ENCODE results near the gene ANKRD10.
"Not testable (repeated sequence)": the region's sequence is repeated elsewhere in the genome, so short reads cannot be mapped to it uniquely, and the experiment has no call there.

Gene ANKRD10

GRCh38 chr13:110869805-110870706, 44.8 kb downstream of the ANKRD10 start:
- in situ Hi-C loops (cut with MboI; ENCODE audit: low sequenced_read_pairs) = no loop called here

DNA sequence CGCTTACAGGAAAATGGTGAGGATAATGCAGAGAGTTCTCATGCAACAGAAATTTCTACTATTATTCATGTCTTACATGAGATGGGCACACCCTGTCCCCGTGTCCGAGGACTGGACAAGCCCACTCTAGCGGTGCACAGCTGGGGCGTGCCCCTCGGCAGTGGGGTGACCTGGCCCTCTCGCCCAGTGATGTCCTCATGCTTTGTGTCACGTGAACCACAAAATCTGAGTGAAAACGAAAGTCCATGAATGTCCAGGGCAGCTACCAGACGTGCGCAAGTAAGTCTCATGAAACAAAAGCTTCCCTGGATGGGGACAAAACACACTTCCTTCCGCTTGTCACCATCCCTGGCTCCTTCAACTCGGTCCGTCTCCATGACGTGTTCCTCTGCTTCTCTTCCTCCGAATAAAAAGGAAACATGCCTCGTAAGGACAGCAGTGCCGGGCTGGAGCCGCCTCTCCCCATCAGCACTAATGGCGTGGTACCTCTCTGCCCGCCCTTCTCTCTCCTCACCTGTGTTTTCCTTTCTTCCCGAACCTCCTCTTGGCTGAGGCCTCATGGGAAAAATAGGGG, 45.6 kb downstream of the ANKRD10 start:
- in situ Hi-C loops (cut with MboI; ENCODE audit: low sequenced_read_pairs) = no loop called here

DNA sequence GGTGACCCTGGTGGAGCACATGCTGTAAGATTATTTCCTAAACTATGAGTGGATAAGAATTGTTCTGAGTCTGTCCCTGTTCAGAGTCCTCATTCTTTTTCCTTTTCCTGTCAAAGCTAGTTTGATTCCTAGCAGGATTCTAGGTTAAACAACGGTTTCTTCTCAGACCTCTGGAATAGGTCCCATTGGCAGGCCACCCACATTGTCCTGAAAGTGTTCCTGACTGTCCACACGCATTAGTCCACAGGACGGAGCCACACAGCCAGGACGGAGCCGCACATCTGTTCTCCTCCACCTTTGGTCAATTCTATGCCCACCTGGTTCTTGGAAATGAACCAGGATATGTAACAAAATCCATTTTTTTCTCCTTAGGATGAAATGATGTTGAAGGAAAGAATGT, 46.1 kb downstream of the ANKRD10 start:
- in situ Hi-C loops (cut with MboI; ENCODE audit: low sequenced_read_pairs) = no loop called here

DNA sequence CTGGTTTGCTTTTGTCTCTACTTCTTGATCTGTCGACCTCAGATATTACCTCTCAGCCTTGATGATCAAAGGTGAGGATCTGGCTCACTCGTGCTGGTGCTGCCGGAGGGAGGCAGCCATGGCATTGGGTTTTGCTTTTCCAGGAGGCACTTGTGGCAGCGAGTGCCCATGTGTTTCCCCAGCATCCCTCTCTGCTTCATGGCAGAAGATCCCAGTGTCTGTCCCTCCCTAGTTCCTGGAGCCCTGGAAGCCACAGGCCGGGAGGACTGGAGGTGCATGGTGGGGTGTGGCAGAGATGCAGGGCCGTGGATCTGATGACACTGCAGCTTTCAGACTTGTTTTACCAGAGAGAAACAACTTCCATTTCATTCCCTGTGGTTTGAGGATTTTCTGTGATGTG, 47.5 kb downstream of the ANKRD10 start:
- in situ Hi-C loops (cut with MboI; ENCODE audit: low sequenced_read_pairs) = no loop called here

DNA sequence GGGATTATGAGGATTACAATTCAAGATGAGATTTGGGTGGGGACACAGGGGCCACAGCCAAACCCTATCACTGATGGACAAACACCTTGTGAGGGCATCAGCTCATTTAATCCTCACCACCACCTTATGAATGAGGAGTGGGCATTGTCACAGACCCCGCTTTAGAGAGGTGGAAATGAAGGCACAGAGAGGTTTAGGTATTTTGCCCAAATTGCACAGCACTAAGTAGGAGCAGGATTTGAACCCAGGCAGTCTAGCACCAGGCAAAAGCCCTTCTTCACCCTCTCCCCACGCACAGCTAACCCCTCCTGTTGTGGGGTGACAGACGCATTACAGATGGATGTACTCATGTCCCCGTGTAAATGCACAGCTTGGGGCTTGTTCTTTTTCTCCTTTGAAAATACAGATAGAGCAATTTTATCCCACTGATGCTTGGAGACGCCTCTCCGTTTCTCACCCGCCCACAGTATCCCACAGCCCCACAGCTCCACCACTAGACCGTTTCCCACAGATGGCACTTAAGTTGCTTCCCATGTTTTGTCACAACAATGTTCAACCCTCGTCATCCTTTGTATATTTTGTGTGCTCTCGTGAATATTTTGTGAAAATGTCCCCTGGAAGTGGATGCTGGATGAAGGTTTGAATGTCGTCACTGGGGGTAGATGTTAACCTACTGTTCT, 48.2 kb downstream of the ANKRD10 start:
- in situ Hi-C loops (cut with MboI; ENCODE audit: low sequenced_read_pairs) = no loop called here

GRCh38 chr13:110863685-110864084, 51.2 kb downstream of the ANKRD10 start:
- in situ Hi-C loops (cut with MboI; ENCODE audit: low sequenced_read_pairs) = no loop called here

DNA sequence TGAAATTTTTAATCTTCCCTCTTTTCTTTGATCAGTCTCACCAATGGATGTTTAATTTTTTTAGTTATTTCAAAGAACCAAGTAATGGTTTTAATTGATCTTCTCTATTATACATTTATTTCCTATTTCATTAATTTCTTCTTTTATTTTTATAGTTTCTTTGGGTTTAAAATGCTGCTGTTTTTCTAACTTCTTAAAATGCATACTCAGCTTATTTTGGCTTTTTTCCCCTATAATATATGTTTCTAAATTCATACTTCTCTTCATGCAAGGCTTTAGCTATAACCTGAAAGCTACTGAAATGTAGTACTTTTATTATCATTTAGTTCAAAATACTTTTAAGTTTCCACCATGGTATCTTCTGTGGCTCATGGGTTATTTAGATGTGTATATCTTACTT, 53.9 kb downstream of the ANKRD10 start:
- in situ Hi-C loops (cut with MboI; ENCODE audit: low sequenced_read_pairs) = no loop called here

DNA sequence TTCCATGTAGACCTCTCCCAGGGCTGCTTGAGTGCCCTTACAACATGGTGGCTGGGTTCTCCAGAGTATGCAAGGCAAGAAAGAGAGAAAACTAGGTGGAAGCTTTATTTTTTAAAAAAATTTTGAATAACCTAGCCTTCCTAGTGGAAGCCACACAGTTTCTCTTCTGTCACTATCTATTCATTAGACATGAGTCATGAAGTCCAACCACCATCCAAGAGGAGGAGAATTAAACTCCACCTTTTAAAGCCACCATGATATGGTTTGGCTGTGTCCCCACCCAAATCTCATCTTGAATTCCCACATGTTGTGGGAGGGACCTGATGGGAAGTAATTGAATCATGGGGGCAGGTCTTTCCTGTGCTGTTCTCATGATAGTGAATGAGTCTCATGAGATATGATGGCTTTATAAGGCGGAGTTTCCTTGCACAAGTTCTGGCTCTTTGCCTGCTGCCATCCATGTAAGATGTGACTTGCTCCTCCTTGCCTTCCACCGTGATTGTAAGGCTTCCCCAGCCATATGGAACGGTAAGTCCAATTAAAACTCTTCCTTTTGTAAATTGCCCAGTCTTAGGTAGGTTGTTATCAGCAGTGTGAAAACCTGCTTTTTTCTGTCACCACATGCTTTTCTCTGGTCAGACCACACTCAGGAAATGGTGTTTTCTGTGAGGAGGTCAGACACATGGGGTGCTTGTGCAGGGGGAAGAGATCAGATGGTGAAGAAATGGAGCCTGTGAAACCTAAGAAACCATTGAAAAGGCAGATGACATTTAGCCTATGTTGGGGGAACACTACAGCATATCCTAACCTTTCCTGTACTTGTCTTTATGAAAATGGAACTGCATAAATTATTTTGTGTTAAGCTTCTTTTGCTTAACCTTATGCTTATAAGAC, 57.7 kb downstream of the ANKRD10 start:
- in situ Hi-C loops (cut with MboI; ENCODE audit: low sequenced_read_pairs) = no loop called here

- in situ Hi-C loops (cut with MboI; ENCODE audit: low sequenced_read_pairs) = no loop called here
Observed at GRCh38 chr13:110855363-110855762, 59.5 kb downstream of the ANKRD10 start.

DNA sequence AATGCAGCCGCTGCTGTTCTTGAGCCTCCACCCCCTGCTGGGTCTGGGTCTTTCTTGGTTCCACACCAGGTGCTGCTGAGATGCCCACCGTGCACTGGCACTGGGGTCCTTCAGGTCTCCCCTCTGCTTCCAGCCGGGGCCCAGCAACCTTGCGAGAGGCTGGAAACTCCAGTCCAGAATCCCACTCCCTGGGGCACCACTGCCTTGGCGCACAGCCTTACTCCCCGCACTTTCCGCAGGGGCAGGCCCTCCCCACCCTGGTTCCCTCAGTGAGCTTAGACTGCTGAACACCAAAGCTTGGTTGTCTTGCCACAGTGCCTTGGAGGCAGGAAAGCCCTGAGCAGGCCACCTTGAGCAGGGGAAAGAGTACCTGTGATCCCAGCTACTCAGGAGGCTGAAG, 60.0 kb downstream of the ANKRD10 start:
- in situ Hi-C loops (cut with MboI; ENCODE audit: low sequenced_read_pairs) = no loop called here

- in situ Hi-C loops (cut with MboI; ENCODE audit: low sequenced_read_pairs) = no loop called here
Observed at GRCh38 chr13:110853235-110853721, 61.6 kb downstream of the ANKRD10 start.

- in situ Hi-C loops (cut with MboI; ENCODE audit: low sequenced_read_pairs) = no loop called here
Observed at GRCh38 chr13:110850840-110851239, 64.0 kb downstream of the ANKRD10 start.

GRCh38 chr13:110850006-110850405, 64.9 kb downstream of the ANKRD10 start:
- in situ Hi-C loops (cut with MboI; ENCODE audit: low sequenced_read_pairs) = no loop called here

DNA sequence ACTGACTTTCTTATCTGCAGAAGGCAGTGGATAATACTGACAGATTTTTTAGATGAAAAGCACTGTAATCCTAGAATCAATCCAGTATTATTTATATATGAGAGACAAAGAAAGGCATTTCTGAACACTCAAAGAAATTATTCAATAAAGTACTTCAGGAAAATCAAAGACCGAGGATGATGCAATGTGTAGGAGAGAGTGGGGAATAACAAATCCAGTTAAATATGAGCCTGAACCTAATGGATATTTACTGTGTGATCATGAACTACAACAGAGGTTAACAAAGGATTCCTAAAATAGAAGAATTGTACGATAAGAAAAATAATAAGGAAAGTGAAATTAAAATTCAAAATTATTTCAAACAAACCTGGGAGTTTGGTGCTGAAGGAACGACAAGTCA, 69.3 kb downstream of the ANKRD10 start:
- in situ Hi-C loops (cut with MboI; ENCODE audit: low sequenced_read_pairs) = no loop called here

DNA sequence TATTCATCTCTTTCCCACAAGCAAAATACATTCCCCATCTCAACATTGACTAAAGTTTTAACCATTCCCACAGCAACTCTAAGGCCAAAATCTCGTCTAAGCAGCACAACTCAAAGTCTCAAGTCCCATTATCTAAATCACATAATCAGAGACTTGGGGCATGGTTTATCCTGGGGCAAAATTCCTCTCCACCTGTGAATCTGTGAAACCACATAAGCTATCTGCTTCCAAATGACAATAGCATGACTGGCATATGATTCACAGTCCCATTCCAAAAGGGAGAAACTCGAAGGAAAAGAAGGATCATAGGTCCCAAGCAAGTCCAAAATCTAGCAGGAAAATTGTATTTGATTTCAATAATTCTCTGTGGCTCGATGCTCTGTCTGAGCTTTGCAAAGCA, 73.0 kb downstream of the ANKRD10 start:
- in situ Hi-C loops (cut with MboI; ENCODE audit: low sequenced_read_pairs) = no loop called here

DNA sequence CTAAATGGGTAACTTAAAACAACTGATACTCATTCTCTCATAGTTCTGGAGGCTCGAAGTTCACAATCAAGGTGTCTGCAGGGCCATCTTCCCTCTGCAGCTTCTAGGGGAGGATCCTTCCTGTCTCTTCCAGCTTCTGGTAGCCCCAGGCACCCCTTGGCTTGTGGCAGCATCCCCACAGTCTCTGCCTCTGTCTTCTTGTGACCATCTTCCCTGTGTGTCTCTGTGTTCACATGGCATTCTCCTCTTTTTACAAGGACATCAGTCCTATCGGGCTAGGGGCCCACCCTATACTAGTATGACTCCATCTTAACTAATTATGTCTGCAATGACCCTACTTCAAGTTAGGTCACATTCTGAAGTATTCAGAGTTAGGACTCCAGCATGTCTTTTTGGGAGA, 73.5 kb downstream of the ANKRD10 start:
- in situ Hi-C loops (cut with MboI; ENCODE audit: low sequenced_read_pairs) = no loop called here

- in situ Hi-C loops (cut with MboI; ENCODE audit: low sequenced_read_pairs) = no loop called here
Observed at GRCh38 chr13:110838867-110839538, 75.9 kb downstream of the ANKRD10 start.

GRCh38 chr13:110838116-110838515, 76.8 kb downstream of the ANKRD10 start:
- in situ Hi-C loops (cut with MboI; ENCODE audit: low sequenced_read_pairs) = no loop called here

DNA sequence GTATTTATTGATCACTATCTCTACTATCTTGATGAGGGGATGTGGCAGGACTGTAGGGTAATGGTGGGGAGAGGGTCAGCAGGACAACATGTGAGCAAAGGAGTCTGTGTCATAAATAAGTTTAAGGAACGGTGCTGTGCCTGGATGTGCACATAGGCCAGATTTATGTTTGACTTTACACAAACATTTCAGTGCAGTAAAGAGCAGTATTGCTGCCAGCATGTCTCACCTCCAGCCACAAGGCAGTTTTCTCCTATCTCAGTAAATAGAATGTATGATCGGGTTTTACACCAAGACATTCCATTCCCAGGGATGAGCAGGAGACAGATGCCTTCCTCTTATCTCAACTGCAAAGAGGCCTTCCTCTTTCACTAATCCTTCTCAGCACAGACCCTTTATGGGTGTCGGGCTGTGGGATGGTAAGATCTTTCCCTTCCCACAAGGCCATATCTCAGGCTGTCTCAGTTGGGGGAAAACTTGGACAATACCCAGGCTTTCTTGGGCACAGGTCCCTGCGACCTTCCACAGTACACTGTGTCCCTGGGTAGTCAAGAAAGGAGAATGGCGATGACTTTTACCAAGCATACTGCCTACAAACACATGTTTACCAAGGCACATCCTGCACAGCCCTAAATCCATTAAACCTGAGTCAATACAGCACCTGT, 77.3 kb downstream of the ANKRD10 start:
- in situ Hi-C loops (cut with MboI; ENCODE audit: low sequenced_read_pairs) = not testable (repeated sequence)

GRCh38 chr13:110836605-110836903, 78.3 kb downstream of the ANKRD10 start:
- in situ Hi-C loops (cut with MboI; ENCODE audit: low sequenced_read_pairs) = no loop called here
